ENCODE results near the gene RARRES1.

Gene RARRES1

DNA sequence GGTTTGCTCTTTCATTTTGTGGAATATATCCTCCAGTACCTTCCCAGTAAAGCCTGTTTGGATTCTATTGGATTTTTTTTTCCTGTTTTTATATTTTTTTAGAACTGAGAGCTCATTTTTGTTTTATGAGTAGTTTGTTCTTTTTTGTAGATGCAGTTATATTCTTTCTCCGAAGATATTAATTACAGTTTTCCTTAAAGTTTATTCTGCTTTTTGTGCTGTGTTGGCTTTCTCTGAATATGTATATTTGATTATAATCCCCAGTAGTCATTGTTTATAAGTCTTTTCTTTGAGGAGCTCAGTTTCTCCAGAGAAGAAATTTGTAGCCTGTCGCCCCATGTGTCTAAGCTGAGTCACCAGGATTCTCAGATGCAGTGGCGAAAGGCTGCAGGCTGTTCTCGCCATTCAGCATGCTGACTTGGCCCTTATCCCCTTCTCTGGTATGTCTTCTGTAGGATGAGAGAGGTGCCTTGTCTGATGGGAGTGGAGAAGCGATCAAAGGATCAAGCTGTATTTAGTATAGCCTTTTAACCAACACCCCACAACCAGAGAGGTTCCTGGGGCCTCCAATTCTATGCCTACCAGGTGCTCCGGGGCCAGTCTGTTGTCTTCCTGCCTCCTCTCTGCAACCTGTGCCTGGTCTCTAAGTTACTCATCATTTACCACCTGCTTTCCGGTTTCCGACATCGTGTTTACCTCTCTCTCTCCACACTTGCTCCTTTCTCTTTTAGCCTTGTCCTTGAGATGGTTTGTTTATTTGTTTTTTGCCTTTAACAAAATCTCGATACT is 37.9 kb upstream of the RARRES1 start:
- TF ChIP-seq USF1 (IDR thresholded peaks at IDR 0.05) (no peak), TCF12 (IDR thresholded peaks at IDR 0.05; ENCODE audit: low read depth) (no peak), TAF1 (IDR thresholded peaks at IDR 0.05; ENCODE audit: low read depth) (no peak), CREB1 (IDR thresholded peaks at IDR 0.05; ENCODE audit: low read depth) (no peak), ZBTB7A (IDR thresholded peaks at IDR 0.05; ENCODE audit: low read depth) (no peak), EP300 (IDR thresholded peaks at IDR 0.05; ENCODE audit: borderline replicate concordance) (no peak), YY1 (IDR thresholded peaks at IDR 0.05; ENCODE audit: low read depth) (no peak), NFIC (IDR thresholded peaks at IDR 0.05) (no peak), TEAD4 (IDR thresholded peaks at IDR 0.05) (no peak), RAD21 (IDR thresholded peaks at IDR 0.05; ENCODE audit: low read depth) (no peak), FOXM1 (IDR thresholded peaks at IDR 0.05; ENCODE audit: borderline replicate concordance, low read depth) (no peak), CEBPB (IDR thresholded peaks at IDR 0.05) (no peak)
- TF ChIP-seq, protein P1, sequence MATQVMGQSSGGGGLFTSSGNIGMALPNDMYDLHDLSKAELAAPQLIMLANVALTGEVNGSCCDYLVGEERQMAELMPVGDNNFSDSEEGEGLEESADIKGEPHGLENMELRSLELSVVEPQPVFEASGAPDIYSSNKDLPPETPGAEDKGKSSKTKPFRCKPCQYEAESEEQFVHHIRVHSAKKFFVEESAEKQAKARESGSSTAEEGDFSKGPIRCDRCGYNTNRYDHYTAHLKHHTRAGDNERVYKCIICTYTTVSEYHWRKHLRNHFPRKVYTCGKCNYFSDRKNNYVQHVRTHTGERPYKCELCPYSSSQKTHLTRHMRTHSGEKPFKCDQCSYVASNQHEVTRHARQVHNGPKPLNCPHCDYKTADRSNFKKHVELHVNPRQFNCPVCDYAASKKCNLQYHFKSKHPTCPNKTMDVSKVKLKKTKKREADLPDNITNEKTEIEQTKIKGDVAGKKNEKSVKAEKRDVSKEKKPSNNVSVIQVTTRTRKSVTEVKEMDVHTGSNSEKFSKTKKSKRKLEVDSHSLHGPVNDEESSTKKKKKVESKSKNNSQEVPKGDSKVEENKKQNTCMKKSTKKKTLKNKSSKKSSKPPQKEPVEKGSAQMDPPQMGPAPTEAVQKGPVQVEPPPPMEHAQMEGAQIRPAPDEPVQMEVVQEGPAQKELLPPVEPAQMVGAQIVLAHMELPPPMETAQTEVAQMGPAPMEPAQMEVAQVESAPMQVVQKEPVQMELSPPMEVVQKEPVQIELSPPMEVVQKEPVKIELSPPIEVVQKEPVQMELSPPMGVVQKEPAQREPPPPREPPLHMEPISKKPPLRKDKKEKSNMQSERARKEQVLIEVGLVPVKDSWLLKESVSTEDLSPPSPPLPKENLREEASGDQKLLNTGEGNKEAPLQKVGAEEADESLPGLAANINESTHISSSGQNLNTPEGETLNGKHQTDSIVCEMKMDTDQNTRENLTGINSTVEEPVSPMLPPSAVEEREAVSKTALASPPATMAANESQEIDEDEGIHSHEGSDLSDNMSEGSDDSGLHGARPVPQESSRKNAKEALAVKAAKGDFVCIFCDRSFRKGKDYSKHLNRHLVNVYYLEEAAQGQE (IDR thresholded peaks at IDR 0.05; ENCODE audit: low read depth), result no peak
- TF ChIP-seq, protein P2, sequence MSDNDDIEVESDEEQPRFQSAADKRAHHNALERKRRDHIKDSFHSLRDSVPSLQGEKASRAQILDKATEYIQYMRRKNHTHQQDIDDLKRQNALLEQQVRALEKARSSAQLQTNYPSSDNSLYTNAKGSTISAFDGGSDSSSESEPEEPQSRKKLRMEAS (IDR thresholded peaks at IDR 0.05), result no peak

GRCh38 chr3:158769549-158769948 is 37.3 kb upstream of the RARRES1 start:
- TF ChIP-seq FOXM1 (IDR thresholded peaks at IDR 0.05; ENCODE audit: borderline replicate concordance, low read depth), result no peak
- no peak for TF ChIP-seq YY1 (IDR thresholded peaks at IDR 0.05; ENCODE audit: low read depth)
- TF ChIP-seq RAD21 (IDR thresholded peaks at IDR 0.05; ENCODE audit: low read depth), result no peak
- TF ChIP-seq TCF12 (IDR thresholded peaks at IDR 0.05; ENCODE audit: low read depth), result no peak
- TF ChIP-seq CEBPB (IDR thresholded peaks at IDR 0.05), result no peak
- TF ChIP-seq NFIC (IDR thresholded peaks at IDR 0.05), result no peak
- TF ChIP-seq ZBTB7A (IDR thresholded peaks at IDR 0.05; ENCODE audit: low read depth), result no peak
- TF ChIP-seq EP300 (IDR thresholded peaks at IDR 0.05; ENCODE audit: borderline replicate concordance), result no peak
- no peak for TF ChIP-seq TEAD4 (IDR thresholded peaks at IDR 0.05)

GRCh38 chr3:158768881-158769543 is 36.8 kb upstream of the RARRES1 start:
- TF ChIP-seq TCF12 (IDR thresholded peaks at IDR 0.05; ENCODE audit: low read depth) (no peak), USF1 (IDR thresholded peaks at IDR 0.05) (no peak), ZBTB7A (IDR thresholded peaks at IDR 0.05; ENCODE audit: low read depth) (no peak), TEAD4 (IDR thresholded peaks at IDR 0.05) (no peak), FOXM1 (IDR thresholded peaks at IDR 0.05; ENCODE audit: borderline replicate concordance, low read depth) (no peak), EP300 (IDR thresholded peaks at IDR 0.05; ENCODE audit: borderline replicate concordance) (no peak), NFIC (IDR thresholded peaks at IDR 0.05) (no peak), RAD21 (IDR thresholded peaks at IDR 0.05; ENCODE audit: low read depth) (no peak), YY1 (IDR thresholded peaks at IDR 0.05; ENCODE audit: low read depth) (no peak), TAF1 (IDR thresholded peaks at IDR 0.05; ENCODE audit: low read depth) (no peak), EGR1 (IDR thresholded peaks at IDR 0.05) (no peak), CEBPB (IDR thresholded peaks at IDR 0.05) (no peak), CREB1 (IDR thresholded peaks at IDR 0.05; ENCODE audit: low read depth) (no peak)
- TF ChIP-seq, protein P1 (IDR thresholded peaks at IDR 0.05; ENCODE audit: low read depth), result no peak
- TF ChIP-seq, protein P2 (IDR thresholded peaks at IDR 0.05), result no peak

GRCh38 chr3:158768361-158768787 is 36.1 kb upstream of the RARRES1 start:
- TF ChIP-seq, protein P2 (IDR thresholded peaks at IDR 0.05), result no peak
- TF ChIP-seq USF1 (IDR thresholded peaks at IDR 0.05) (no peak), TAF1 (IDR thresholded peaks at IDR 0.05; ENCODE audit: low read depth) (no peak), NFIC (IDR thresholded peaks at IDR 0.05) (no peak), FOXM1 (IDR thresholded peaks at IDR 0.05; ENCODE audit: borderline replicate concordance, low read depth) (no peak), CREB1 (IDR thresholded peaks at IDR 0.05; ENCODE audit: low read depth) (no peak), ZBTB7A (IDR thresholded peaks at IDR 0.05; ENCODE audit: low read depth) (no peak), YY1 (IDR thresholded peaks at IDR 0.05; ENCODE audit: low read depth) (no peak), RAD21 (IDR thresholded peaks at IDR 0.05; ENCODE audit: low read depth) (no peak), TCF12 (IDR thresholded peaks at IDR 0.05; ENCODE audit: low read depth) (no peak), CEBPB (IDR thresholded peaks at IDR 0.05) (no peak), EGR1 (IDR thresholded peaks at IDR 0.05) (no peak), EP300 (IDR thresholded peaks at IDR 0.05; ENCODE audit: borderline replicate concordance) (no peak), TEAD4 (IDR thresholded peaks at IDR 0.05) (no peak)
- TF ChIP-seq, protein P1 (IDR thresholded peaks at IDR 0.05; ENCODE audit: low read depth), result no peak

Data from Ishikawa (cell line).